IMR-90 (cell line): ENCODE measurements around the gene BMPER. TPM values are rescaled to one million over a fixed set of nuclear protein-coding genes. Genes with fewer than 3 reads are reported as not detected.

Source experiments
- ATAC-seq: fragments of 200-7000 bp; cut with Tn5 transposase; 2 replicates; pipeline ENCODE4 v1.9.1; 2020; ENCODE audit warnings: low read depth, mild to moderate bottlenecking, moderate library complexity
- BruUV-seq: library from RNA; stranded (reverse); fragments of 400-500 nt; replicated peaks from 2 replicates; lab custom pipeline; 2021; lab: Mats Ljungman, UMichigan
- CTCF ChIA-PET: fragments of 300-600 bp; formaldehyde crosslinking; extraction: SDS; loops from one replicate; lab custom pipeline; 2021; ENCODE audit warnings: antibody characterized with exemption; lab: Yijun Ruan, JAX
- POLR2A ChIA-PET: fragments of 300-600 bp; sonication (Branson Sonifier 250); formaldehyde crosslinking; loops from one replicate; lab custom pipeline; 2022; ENCODE audit warnings: antibody characterized with exemption; ENCODE audit not compliant: unreplicated experiment; lab: Charles Lee
- DNase-seq: peaks from one replicate; pipeline ENCODE4 v3.0.0; 2013
- H2AFZ ChIP-seq: replicated peaks from 2 replicates; pipeline ENCODE3; 2013; ENCODE audit warnings: low read length, mild to moderate bottlenecking; ENCODE audit not compliant: poor library complexity
- H2AK5ac ChIP-seq: 2 replicates; pipeline ENCODE4 v1.6.1; 2013; ENCODE audit warnings: low read depth, low read length, inconsistent platforms
- H2AK9ac ChIP-seq: replicated peaks from 2 replicates; pipeline ENCODE3; 2013; ENCODE audit warnings: mild to moderate bottlenecking, low read depth, low read length, moderate library complexity; ENCODE audit not compliant: poor library complexity
- H2BK120ac ChIP-seq: 2 replicates; pipeline ENCODE4 v1.6.1; 2013; ENCODE audit warnings: low read depth, low read length, inconsistent platforms
- H2BK15ac ChIP-seq: 3 replicates; pipeline ENCODE4 v1.6.1; 2013; ENCODE audit warnings: low read depth, low read length, inconsistent platforms
- H2BK20ac ChIP-seq: 2 replicates; pipeline ENCODE4 v1.6.1; 2013; ENCODE audit warnings: low read depth, mild to moderate bottlenecking, inconsistent platforms, low read length, moderate library complexity
- H2BK5ac ChIP-seq: 2 replicates; pipeline ENCODE4 v1.6.1; 2013; ENCODE audit warnings: mild to moderate bottlenecking, low read depth, low read length, inconsistent platforms; ENCODE audit not compliant: poor library complexity, severe bottlenecking
- H3K14ac ChIP-seq: replicated peaks from 2 replicates; pipeline ENCODE4 v1.6.1; 2013; ENCODE audit warnings: low read depth, low read length, inconsistent platforms
- H3K18ac ChIP-seq: 2 replicates; pipeline ENCODE4 v1.6.1; 2013; ENCODE audit warnings: low read depth, low read length, control low read depth
- H3K23ac ChIP-seq: 2 replicates; pipeline ENCODE4 v1.6.1; 2013; ENCODE audit warnings: low read depth, low read length, inconsistent platforms
- H3K27ac ChIP-seq: 2 replicates; pipeline ENCODE4 v1.5.1; 2013; ENCODE audit warnings: mild to moderate bottlenecking, control low read depth, low read length; ENCODE audit not compliant: insufficient read depth
- H3K27me3 ChIP-seq: 2 replicates; pipeline ENCODE4 v1.6.1; 2013; ENCODE audit warnings: low read length; ENCODE audit not compliant: control insufficient read depth, insufficient read depth
- H3K36me3 ChIP-seq: 2 replicates; pipeline ENCODE4 v1.6.1; 2013; ENCODE audit warnings: low read length, mixed read lengths; ENCODE audit not compliant: control insufficient read depth, insufficient read depth
- H3K4ac ChIP-seq: 2 replicates; pipeline ENCODE4 v1.6.1; 2013; ENCODE audit warnings: low read depth, low read length, inconsistent platforms
- H3K4me1 ChIP-seq: 2 replicates; pipeline ENCODE4 v1.6.1; 2013; ENCODE audit warnings: low read length, mixed read lengths; ENCODE audit not compliant: control insufficient read depth, insufficient read depth
- H3K4me2 ChIP-seq: 2 replicates; pipeline ENCODE4 v1.6.1; 2013; ENCODE audit warnings: low read depth, mild to moderate bottlenecking, control low read depth, low read length, moderate library complexity
- H3K4me3 ChIP-seq: 2 replicates; pipeline ENCODE4 v1.5.1; 2013; ENCODE audit warnings: low read depth, mild to moderate bottlenecking, control low read depth, low read length, moderate library complexity; ENCODE audit not compliant: insufficient read depth
- H3K56ac ChIP-seq: 2 replicates; pipeline ENCODE4 v1.6.1; 2013; ENCODE audit warnings: low read length, inconsistent platforms; ENCODE audit not compliant: insufficient read depth; ENCODE audit errors: extremely low read depth
- H3K79me1 ChIP-seq, 2 experiments: 2 replicates each; pipeline ENCODE4 v1.6.1; 2013; ENCODE audit warnings: low read length in 2 of 2, inconsistent platforms in 1 of 2, low read depth in 1 of 2
- H3K9ac ChIP-seq: 2 replicates; pipeline ENCODE4 v1.6.1; 2013; ENCODE audit warnings: low read depth, low read length, control low read depth
- H3K9me1 ChIP-seq: 2 replicates; pipeline ENCODE4 v1.6.1; 2013; ENCODE audit warnings: low read length, inconsistent platforms; ENCODE audit not compliant: insufficient read depth
- H3K9me3 ChIP-seq: 2 replicates; pipeline ENCODE4 v1.6.1; 2013; ENCODE audit warnings: low read length; ENCODE audit not compliant: control insufficient read depth, insufficient read depth
- H4K20me1 ChIP-seq: 2 replicates; pipeline ENCODE4 v1.6.1; 2013; ENCODE audit warnings: low read length, inconsistent platforms; ENCODE audit not compliant: insufficient read depth
- H4K5ac ChIP-seq: 2 replicates; pipeline ENCODE4 v1.6.1; 2013; ENCODE audit warnings: mild to moderate bottlenecking, low read depth, low read length, control low read depth
- H4K8ac ChIP-seq, 2 experiments: 2 replicates each; pipeline ENCODE4 v1.6.1; 2013; ENCODE audit warnings: low read depth in 2 of 2, low read length in 2 of 2, control low read depth in 1 of 2, inconsistent platforms in 1 of 2
- H4K91ac ChIP-seq: 2 replicates; pipeline ENCODE4 v1.6.1; 2013; ENCODE audit warnings: low read depth, low read length, inconsistent platforms; ENCODE audit not compliant: insufficient read depth
- BHLHE40 ChIP-seq: fragments of 150-350 bp; IDR thresholded peaks from 2 replicates; pipeline ENCODE4 v1.6.1; 2016; ENCODE audit warnings: mild to moderate bottlenecking, low read depth, low read length
- CEBPB ChIP-seq: IDR thresholded peaks from 2 replicates; pipeline ENCODE4 v1.6.1; 2012; ENCODE audit warnings: low read depth, low read length, improper control_type of control experiment
- CHD1 ChIP-seq: IDR thresholded peaks from 2 replicates; pipeline ENCODE4 v1.6.1; 2012; ENCODE audit warnings: low read depth, low read length, improper control_type of control experiment
- FOS ChIP-seq: fragments of 150-350 bp; IDR thresholded peaks from 2 replicates; pipeline ENCODE4 v1.6.1; 2016; ENCODE audit warnings: low read depth, low read length
- MAZ ChIP-seq: IDR thresholded peaks from 2 replicates; pipeline ENCODE4 v1.6.1; 2012; ENCODE audit warnings: low read depth, mild to moderate bottlenecking, low read length, improper control_type of control experiment, moderate library complexity, borderline replicate concordance
- MXI1 ChIP-seq: IDR thresholded peaks from 2 replicates; pipeline ENCODE4 v1.6.1; 2012; ENCODE audit warnings: low read depth, mild to moderate bottlenecking, low read length, moderate library complexity, borderline replicate concordance
- NFE2L2 ChIP-seq: fragments of 150-350 bp; IDR thresholded peaks from 2 replicates; pipeline ENCODE4 v1.6.1; 2016; ENCODE audit warnings: low read depth, mild to moderate bottlenecking, low read length
- POLR2A ChIP-seq: IDR thresholded peaks from 2 replicates; pipeline ENCODE4 v1.6.1; 2012; ENCODE audit warnings: mild to moderate bottlenecking, low read depth, low read length
- RAD21 ChIP-seq: IDR thresholded peaks from 2 replicates; pipeline ENCODE4 v1.6.1; 2012; ENCODE audit warnings: low read length, improper control_type of control experiment
- SMC3 ChIP-seq: fragments of 150-350 bp; IDR thresholded peaks from 2 replicates; pipeline ENCODE4 v1.6.1; 2016; ENCODE audit warnings: low read depth, mild to moderate bottlenecking, antibody characterized with exemption, low read length, moderate library complexity
- WGBS, 2 experiments: methylation state at CpG; one replicate each; pipeline versions ENCODE4 v1.1.5 to v1.1.7; 2013; ENCODE audit warnings: missing lambda C conversion rate in 2 of 2; ENCODE audit not compliant: insufficient read length in 1 of 2; ENCODE audit errors: extremely low coverage in 2 of 2; 5-methylcytosine and 5-hydroxymethylcytosine counted together
- dilution Hi-C: fragments of 300-500 bp; cut with HindIII; formaldehyde crosslinking; loops from one replicate; pipeline ENCODE4 v1.14.3; 2018; ENCODE audit warnings: low sequenced_read_pairs; ENCODE audit not compliant: unreplicated experiment
- in situ Hi-C: fragments of 300-500 bp; cut with MboI; formaldehyde crosslinking; loops from 3 replicates; pipeline ENCODE4 v1.14.3; 2019; ENCODE audit warnings: low sequenced_read_pairs, inconsistent platforms, mixed read lengths
- intact Hi-C: fragments of 100-400 bp; cut with micrococcal nuclease; formaldehyde crosslinking; loops from 2 replicates; pipeline ENCODE4 v1.10.0; 2022
- polyA plus RNA-seq, 3 experiments: library from polyadenylated mRNA; depleted of rRNA; stranded (reverse); fragments of >200 nt; gene quantifications; 2 replicates each; pipeline ENCODE4 v1.2.3, GENCODE V29; 2012; ENCODE audit warnings: low replicate concordance in 1 of 3
- total RNA-seq: library from RNA; depleted of rRNA; stranded (reverse); fragments of >200 nt; gene quantifications from 2 replicates; pipeline ENCODE4 v1.2.3, GENCODE V29; 2012
- TF ChIP-seq, protein P1 (sequence below): fragments of 150-350 bp; IDR thresholded peaks from 2 replicates; pipeline ENCODE4 v1.6.1; 2016; ENCODE audit warnings: low read depth, mild to moderate bottlenecking, low read length, moderate library complexity, borderline replicate concordance
- TF ChIP-seq, protein P2 (sequence below): conservative IDR thresholded peaks from 2 replicates; pipeline ENCODE4 v1.5.1; 2012; ENCODE audit warnings: mild to moderate bottlenecking, low read depth, low read length, improper control_type of control experiment
- TF ChIP-seq, protein P3 (sequence below): fragments of 150-350 bp; IDR thresholded peaks from 2 replicates; pipeline ENCODE4 v1.6.1; 2017; ENCODE audit warnings: mild to moderate bottlenecking, antibody characterized with exemption, low read length, low read depth

Gene BMPER
- total and polyA plus RNA-seq, 2 of the 4 experiments (the other 2 are of a cell fraction), result 6.2 to 7.9 TPM

DNA sequence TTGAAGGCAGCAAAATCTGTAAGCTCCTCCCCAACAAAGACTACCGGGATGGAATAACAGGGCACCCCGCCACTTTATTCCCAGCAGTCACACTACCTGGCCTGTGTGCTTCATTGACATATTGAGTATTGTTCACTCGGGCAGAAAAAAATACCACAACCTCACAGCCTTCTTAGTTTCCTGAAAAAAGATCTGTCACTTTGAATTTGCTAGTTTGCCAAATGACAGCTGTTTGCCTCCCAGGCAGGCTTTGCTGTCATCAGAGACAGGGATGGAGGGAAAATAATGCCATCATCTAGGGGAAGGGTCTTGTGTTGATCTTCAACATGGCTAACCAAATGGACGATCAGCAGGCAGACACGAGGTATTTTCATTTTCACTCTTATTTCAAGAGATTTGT, 26.9 kb downstream of the BMPER start:
- ChIA-PET POLR2A (no interaction called here), CTCF (interaction anchor here (0.6 to 1.7 kb wide), 30 partner anchors 9 to 688 kb away, joined by 3 to 20 read pairs (median 4); no protein-coding TSS in a partner anchor)
- peak overlapping the region; percentile 17; the same call in 1 of the 2 replicates for H3K4ac ChIP-seq
- ATAC-seq (no peak), DNase-seq (no peak)
- H3K79me1 ChIP-seq, result no peaks in the 10 kb centered on the region
- H2BK120ac ChIP-seq, result no peak overlapping the region
- no peak overlapping the region for H2BK5ac ChIP-seq
- intact Hi-C loops (loop anchor here (2.0 to 10.0 kb wide), 4 partner anchors 233 to 747 kb away; no protein-coding TSS in a partner anchor), dilution Hi-C loops (no loop called here), in situ Hi-C loops (loop anchor here (10.0 kb wide), 2 partner anchors 507 to 677 kb away; no protein-coding TSS in a partner anchor)
- H2BK20ac ChIP-seq, result no peak overlapping the region
- TF ChIP-seq, protein P1, sequence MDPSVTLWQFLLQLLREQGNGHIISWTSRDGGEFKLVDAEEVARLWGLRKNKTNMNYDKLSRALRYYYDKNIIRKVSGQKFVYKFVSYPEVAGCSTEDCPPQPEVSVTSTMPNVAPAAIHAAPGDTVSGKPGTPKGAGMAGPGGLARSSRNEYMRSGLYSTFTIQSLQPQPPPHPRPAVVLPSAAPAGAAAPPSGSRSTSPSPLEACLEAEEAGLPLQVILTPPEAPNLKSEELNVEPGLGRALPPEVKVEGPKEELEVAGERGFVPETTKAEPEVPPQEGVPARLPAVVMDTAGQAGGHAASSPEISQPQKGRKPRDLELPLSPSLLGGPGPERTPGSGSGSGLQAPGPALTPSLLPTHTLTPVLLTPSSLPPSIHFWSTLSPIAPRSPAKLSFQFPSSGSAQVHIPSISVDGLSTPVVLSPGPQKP, result no peak
- TF ChIP-seq SMC3 (no peak), NFE2L2 (no peak), CEBPB (no peak), CHD1 (no peak), RAD21 (no peak), BHLHE40 (no peak), POLR2A (no peak), FOS (no peak), MXI1 (no peak), MAZ (no peak)
- TF ChIP-seq, protein P2, sequence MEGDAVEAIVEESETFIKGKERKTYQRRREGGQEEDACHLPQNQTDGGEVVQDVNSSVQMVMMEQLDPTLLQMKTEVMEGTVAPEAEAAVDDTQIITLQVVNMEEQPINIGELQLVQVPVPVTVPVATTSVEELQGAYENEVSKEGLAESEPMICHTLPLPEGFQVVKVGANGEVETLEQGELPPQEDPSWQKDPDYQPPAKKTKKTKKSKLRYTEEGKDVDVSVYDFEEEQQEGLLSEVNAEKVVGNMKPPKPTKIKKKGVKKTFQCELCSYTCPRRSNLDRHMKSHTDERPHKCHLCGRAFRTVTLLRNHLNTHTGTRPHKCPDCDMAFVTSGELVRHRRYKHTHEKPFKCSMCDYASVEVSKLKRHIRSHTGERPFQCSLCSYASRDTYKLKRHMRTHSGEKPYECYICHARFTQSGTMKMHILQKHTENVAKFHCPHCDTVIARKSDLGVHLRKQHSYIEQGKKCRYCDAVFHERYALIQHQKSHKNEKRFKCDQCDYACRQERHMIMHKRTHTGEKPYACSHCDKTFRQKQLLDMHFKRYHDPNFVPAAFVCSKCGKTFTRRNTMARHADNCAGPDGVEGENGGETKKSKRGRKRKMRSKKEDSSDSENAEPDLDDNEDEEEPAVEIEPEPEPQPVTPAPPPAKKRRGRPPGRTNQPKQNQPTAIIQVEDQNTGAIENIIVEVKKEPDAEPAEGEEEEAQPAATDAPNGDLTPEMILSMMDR, result no peak
- TF ChIP-seq, protein P3, sequence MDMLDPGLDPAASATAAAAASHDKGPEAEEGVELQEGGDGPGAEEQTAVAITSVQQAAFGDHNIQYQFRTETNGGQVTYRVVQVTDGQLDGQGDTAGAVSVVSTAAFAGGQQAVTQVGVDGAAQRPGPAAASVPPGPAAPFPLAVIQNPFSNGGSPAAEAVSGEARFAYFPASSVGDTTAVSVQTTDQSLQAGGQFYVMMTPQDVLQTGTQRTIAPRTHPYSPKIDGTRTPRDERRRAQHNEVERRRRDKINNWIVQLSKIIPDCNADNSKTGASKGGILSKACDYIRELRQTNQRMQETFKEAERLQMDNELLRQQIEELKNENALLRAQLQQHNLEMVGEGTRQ, result no peak
- WGBS, 2 experiments, result no CpG with 5 or more reads among the region's 5 CpGs
- H4K8ac ChIP-seq, result peak overlapping the region in 1 of 2 experiments; percentile 36; a peak in 1 of 4 replicates
- H4K91ac ChIP-seq, result no peak overlapping the region; the same call in 1 of the 2 replicates
- H3K9ac ChIP-seq, result no peak overlapping the region
- BruUV-seq, result no TSS peak
- no peaks in the 10 kb centered on the region for H3K9me1 ChIP-seq
- no peak overlapping the region for H3K4me3 ChIP-seq
- no peaks in the 10 kb centered on the region for H3K27me3 ChIP-seq
- no peaks in the 10 kb centered on the region for H4K20me1 ChIP-seq
- H3K36me3 ChIP-seq, result no peaks in the 10 kb centered on the region; the same call in 1 of the 2 replicates
- peak overlapping the region; percentile 53; the same call in 1 of the 2 replicates for H3K18ac ChIP-seq
- H2AK9ac ChIP-seq, result no peak overlapping the region
- 0 out of 2 replicates have a peak overlapping the region, but pooled peaks have one; percentile 53 for H3K14ac ChIP-seq
- H2BK15ac ChIP-seq, result peak overlapping the region; percentile 47; the same call in 2 of the 3 replicates
- H3K9me3 ChIP-seq, result no peaks in the 10 kb centered on the region
- H4K5ac ChIP-seq, result no peak overlapping the region
- H3K23ac ChIP-seq, result no peak overlapping the region
- peak overlapping the region; percentile 59 for H2AK5ac ChIP-seq
- peaks cover 11% of the 10 kb centered on the region for H3K4me1 ChIP-seq
- no peak overlapping the region for H3K27ac ChIP-seq
- no peak overlapping the region for H3K56ac ChIP-seq
- no peak overlapping the region for H3K4me2 ChIP-seq
- no peak overlapping the region for H2AFZ ChIP-seq
